Mammary epithelial cell (primary cell): ENCODE data around the gene ITGA5.

Source experiments
- CTCF ChIP-seq, 2 donors: IDR thresholded peaks in 1 of 2; conservative IDR thresholded peaks in 1 of 2; 2 replicates each; pipeline ENCODE4 v1.5.1; 2011 to 2012; ENCODE audit warnings: inconsistent platforms in 2 of 2, low read length in 2 of 2, mild to moderate bottlenecking in 2 of 2, control low read depth in 1 of 2, low read depth in 1 of 2; ENCODE audit not compliant: insufficient read depth in 1 of 2; ENCODE audit errors: extremely low read depth in 1 of 2
- EZH2 ChIP-seq: IDR thresholded peaks from 2 replicates; pipeline ENCODE4 v1.6.1; 2012; ENCODE audit warnings: low read length, inconsistent platforms, borderline replicate concordance

DNA sequence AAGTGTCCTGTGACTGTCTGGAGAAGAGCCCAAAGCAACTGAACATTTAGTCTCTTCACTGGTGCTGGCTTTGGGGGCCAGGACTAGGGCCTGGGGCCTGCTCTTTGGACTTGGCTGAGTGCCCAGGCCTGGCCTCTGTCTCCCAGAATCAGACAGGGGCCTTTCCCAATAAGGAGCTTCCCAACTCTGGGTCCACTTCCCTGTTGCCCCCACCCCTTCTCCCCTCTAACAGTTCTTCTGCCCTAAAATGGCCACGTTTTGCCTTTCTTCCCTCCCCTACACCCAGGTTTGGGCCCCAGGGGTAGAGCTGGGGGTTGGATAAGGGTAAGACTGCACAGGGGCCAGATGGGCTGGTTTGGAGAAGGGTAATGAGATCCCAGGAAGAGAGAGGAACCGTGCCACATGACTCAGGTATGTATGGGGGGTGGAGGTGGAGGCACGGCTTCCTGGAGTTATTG, 10.0 kb upstream of the ITGA5 start:
- TF ChIP-seq CTCF (conservative IDR thresholded peaks at IDR 0.05 in 1 of 2, IDR thresholded peaks at IDR 0.05 in 1 of 2; ENCODE audit: extremely low read depth in 1 of 2, insufficient read depth in 1 of 2, low read depth in 1 of 2, low read length in 2 of 2) = no peak
- no peak for TF ChIP-seq EZH2
